ENCODE data around the gene PAFAH1B2. TPM values are rescaled to one million over a fixed set of nuclear protein-coding genes. Genes with fewer than 3 reads are reported as not detected.
"Not testable (repeated sequence)": the region's sequence is repeated elsewhere in the genome, so short reads cannot be mapped to it uniquely, and the experiment has no call there.

The PAFAH1B2 gene, protein sequence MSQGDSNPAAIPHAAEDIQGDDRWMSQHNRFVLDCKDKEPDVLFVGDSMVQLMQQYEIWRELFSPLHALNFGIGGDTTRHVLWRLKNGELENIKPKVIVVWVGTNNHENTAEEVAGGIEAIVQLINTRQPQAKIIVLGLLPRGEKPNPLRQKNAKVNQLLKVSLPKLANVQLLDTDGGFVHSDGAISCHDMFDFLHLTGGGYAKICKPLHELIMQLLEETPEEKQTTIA
- total RNA-seq, result 77.2 TPM

DNA sequence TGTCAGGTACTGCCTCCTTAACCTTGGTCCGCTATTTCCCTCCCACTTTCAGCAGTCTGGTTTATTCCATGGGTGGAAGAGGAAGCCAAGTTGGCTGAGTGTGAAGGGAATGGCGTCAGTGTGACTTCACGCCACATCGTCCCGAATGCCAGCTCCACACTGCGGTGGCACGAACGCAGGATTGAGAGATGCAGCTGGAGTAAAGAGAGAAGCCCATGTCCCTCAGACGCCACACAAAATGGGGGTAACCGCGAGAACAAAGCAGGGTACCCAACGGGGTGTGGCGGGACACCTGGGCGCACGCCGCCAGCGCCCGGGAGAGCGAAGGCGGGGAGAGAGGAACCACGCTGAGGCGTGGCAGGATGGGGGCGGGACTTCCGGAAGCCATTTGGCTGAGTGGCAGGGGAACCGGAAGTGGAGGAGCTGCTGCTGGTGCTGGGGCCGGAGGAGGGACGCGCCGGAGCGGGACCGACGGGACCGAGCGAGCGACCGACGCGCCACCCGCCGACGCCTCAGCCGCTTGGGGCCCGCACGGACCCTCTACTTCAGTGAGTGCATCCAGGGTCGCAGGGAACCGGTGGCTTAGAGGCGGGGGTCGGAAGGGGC lies at the start of gene PAFAH1B2:
TSS of gene PAFAH1B2 (plus strand) at position 417 of the 606 bp plus-strand sequence. CDS start 8,161 bp downstream, outside the sequence.
- peak; percentile 98 for DNase-seq (ENCODE audit: low spot score)

DNA sequence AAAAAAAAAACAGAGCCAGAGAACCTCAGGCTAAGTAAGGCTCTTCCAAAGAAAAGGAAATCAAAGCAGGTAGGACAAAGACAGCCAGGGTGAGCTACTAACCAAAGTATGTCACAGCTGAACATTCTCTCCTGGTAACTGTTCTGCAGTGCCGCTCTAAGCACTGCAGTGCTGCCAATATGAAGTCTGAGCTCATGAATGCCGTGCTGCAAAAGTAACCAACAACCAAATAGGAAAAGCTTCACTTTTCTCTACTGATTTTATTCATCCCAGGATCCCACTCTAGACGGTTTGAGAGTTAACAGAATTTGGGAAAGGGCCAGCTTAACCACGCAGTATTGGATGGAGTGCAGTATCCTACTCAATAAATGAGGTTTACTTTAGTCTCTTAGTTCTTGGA lies 49.3 kb upstream of the PAFAH1B2 start:
- no peak for DNase-seq (ENCODE audit: low spot score)

DNA sequence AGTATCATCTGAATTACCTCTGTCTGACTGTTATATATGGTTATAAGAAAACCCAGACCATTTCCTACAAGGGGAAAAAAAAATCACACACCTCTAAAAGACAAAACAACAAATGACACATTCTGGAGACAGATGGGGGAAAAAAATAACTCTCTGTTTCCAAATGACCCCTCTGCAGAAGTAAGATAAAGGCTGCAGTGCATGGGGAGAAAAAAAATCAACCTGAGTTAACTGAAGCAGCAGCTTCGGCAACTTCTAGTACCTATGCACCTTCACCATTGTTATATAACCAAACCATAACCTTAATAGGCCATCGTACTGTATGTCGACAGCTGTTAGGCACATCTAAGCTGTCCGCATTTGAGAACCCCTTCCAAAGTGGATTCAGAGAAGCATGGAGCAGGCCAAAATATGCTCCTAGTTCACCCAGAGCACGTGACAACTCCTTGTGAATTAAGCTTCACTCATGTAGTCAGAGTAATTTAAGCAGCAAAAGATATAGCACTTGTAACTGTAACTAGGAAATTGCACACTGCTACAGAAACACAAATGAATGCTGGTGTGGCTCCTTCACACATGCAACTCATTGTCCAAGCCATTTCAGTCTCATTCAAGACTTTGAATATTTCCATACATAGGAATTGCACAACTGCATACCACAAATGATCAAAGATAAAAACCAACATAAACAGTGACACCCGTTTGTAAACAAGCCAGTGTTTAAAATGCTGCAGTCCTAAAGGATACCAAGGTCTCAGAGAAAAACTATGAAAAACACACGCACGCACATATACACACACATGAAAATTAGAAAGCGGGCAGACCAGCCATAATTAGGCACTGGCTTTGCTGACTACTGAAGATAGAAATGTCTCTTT lies 48.6 kb upstream of the PAFAH1B2 start:
- no peak for DNase-seq (ENCODE audit: low spot score)

DNA sequence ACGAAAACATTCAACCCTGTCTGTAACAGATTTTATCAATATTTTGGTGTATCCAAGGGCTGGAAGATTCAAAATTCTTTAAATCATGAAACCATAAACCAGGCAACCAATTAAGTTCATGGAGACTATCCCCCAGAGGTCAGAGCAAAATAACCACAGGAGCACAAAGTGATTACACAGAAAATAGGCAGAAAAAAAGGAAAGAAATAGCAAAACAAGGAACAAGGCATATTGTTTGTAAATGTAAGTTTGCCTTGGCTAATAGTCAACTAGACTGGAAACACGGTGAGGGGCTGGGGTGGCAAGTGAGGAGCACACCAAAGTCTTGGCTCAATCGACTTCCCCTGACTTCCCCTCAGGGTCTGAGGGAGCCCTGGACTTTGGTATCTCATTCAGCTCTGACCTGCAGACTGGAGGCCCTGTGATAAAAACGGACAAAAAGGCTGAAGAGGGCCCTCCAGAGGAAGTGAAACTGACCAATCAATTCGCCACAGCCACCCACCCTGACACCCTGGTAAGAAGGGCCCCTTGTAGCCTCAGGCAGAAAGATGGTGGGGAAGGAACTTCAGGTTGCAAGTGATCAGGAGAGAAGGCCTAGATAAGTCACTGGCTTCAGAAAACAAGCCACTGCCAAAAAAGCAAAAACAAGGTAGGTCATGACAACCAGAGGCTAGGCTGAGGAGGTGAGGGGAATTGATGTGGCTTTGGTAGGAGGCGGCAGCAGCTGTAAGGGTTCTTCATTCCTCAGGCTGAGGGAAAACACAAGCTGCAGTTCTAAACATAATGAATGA lies 47.7 kb upstream of the PAFAH1B2 start:
- no peak for DNase-seq (ENCODE audit: low spot score)

DNA sequence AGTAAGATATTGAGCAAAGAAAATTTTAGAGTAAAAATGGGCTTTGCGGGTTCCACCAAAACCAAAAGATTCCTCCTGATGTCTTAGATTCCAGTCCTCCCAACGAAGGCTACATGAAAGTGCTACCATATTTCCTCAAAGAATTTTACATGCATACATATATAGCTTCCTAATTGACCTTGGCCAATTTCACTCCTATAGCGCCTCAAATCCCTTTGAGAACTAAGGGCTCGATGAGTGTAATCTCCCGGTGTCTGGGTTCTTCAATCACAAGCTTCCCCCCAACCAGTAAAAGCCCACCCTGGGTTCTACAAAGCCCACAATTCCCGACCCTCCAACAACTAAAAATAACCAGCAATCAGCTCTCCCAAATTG lies 47.1 kb upstream of the PAFAH1B2 start:
- no peak for DNase-seq (ENCODE audit: low spot score)

DNA sequence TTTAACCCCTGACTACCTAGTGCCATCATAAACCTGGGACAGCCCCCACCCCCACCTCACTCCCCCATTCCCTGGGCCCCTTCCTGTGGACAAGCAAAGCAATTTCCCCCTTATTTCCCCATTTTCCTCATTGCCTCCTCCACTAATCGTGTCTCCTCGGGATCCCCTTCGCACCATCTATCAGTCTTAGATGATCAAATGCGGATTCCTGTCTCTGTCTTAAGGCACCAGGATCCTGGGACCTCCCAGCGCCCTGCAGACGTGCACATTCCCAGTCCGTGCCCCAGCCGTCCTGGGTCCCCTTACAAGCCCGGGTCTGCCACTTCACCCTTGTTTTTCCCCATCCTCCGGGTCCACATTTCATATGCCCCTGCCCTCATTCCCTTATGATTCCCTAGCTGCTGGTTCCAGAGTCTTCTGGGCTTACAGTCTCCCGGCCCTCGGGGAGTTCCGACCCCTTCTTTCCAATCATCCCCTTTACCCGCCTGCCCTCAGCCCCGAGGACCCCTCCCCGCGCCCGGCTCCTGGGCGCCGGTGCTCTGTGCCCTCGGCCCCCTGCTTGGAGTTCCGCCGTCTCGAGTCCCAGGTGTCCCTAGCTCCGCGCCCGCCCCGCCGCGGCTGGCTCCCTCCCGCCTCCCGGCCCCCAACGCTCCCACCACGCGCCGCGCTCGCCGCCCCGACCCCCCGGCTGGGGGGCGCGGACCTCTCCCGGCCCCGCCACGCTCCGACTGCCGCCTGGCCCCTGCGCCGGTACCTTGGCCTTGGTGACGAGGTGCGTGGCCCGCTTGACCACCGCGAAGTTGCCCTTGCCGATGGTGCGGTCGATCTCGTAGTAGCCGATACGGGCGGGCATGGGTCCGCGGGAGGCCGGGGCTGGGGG lies 46.5 kb upstream of the PAFAH1B2 start:
- DNase-seq (ENCODE audit: low spot score), result peak; percentile 55

DNA sequence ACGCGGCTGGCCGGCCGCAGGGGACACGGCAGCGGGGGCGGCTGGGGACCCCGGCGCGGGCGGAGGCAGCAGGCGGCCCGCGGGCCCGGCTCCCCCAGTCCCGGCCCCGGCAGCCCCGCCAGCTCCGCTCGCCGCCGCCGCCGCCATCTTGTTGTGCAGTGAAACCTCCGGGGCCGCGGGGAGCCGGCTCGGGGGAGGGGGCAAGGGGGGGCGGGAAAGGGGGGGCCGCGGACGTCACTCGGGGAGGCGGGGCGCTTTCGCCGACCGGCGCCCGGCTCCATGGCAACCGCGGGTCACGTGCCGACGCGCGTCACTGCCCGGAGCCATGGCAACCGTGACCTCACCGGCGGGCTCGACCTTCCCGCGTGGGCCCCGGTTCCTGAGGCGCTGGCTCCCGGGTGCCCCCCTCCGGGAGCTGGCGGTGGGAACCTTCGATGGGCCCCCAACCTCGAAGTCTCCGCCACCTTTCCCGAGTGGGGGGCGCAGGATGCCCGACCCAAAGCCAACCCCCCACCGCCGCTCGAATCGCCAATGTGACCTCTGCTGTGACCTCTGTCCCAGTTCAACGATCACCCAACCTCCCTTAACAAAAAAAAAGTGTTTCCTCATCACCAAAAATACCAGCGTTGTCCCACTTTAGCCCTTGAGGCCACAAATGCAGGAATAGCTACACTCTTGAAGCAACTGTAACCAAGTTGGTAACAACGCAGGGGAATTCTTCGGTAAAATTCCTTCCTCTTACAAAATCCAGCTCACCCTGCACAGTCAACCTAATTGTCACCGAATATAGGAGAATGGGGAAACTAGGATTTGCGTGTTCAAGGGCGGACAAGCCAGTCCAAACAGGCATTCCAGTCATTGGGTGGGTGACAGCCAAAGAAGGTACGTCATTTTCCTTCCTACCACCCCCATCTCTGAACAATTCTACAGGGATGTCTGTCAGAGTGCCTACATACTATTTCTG lies 45.5 kb upstream of the PAFAH1B2 start, which contains the start of gene SIK3:
TSS of gene SIK3 (minus strand) at position 160 of the 964 bp plus-strand sequence. CDS start at position 147, 13 bp downstream.
- DNase-seq (ENCODE audit: low spot score), result peak; percentile 94

DNA sequence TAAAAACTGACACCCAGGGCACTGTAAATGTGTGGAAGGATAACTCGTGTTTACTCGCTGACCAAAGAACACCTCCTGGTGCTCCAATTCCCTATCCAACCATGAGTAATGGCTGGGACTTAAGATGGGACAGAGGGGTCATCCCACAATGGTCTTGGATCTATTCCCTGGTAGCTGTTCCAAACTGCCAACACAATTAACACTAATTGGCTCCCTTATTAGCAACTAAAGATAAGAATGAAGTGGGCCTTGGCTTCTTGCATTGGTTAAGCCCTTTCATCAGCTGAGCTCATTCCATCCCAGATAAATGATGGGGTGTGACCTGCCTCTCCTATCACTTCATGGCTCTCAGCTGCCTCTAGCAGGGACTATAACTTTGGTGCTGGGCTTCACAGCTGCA lies 44.4 kb upstream of the PAFAH1B2 start:
- DNase-seq (ENCODE audit: low spot score), result no peak

DNA sequence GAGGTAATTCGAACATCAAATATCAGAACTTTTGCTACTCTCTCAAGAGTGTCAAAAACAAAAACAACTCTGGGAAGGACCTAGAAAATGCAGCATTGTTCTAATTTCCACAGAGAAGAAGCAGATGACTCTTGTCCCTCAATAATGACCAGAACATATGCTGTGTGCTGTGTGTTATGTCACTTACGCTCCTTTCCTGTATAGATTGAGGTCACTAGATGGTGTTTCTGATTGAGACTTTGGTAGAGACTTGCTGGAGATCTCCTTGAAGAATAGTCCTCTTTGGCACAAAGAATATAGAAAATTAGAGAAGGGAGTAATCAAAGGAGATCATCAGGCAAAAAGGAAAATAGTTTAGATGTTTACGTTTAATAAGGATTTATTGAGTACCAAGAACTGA lies 43.5 kb upstream of the PAFAH1B2 start:
- no peak for DNase-seq (ENCODE audit: low spot score)

DNA sequence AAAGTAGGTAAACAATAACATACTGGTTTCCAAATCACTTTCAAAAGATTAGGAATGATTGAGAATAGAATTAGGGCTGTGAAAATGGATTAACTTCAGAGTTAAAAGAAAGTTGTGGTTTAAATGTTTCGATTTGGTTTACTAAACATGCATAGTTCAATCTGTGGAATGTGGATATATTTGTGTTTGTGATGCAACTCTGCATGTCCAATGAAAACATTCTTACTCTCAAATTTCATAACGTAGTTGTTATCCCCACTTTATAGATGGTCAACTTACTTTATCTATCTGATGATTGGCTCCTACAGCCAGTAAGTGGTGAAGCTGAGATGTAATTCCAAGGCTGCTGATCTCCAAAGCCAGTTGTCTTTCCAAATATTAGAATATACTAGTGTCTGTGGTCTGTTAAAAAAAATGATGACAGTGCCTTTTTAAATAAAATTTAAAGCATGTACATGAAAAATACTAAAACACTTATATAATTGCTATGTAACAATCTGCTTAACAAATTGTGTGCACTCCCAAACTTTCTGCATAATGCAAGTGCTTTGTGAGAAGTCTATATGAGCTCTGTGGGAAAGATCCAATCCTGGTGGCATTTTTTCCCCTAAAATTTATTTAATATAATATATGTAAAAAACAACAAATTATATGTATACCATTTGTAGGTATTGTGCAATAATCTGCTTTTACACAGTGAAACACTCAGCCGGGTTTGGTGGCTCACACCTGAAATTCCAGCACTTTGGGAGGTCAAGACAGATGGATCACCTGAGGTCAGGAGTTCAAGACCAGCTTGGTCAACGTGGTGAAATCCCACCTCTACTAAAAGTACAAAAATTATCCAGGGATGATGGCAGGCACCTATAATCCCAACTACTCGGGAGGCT lies 36.1 kb upstream of the PAFAH1B2 start:
- no peak for DNase-seq (ENCODE audit: low spot score)

DNA sequence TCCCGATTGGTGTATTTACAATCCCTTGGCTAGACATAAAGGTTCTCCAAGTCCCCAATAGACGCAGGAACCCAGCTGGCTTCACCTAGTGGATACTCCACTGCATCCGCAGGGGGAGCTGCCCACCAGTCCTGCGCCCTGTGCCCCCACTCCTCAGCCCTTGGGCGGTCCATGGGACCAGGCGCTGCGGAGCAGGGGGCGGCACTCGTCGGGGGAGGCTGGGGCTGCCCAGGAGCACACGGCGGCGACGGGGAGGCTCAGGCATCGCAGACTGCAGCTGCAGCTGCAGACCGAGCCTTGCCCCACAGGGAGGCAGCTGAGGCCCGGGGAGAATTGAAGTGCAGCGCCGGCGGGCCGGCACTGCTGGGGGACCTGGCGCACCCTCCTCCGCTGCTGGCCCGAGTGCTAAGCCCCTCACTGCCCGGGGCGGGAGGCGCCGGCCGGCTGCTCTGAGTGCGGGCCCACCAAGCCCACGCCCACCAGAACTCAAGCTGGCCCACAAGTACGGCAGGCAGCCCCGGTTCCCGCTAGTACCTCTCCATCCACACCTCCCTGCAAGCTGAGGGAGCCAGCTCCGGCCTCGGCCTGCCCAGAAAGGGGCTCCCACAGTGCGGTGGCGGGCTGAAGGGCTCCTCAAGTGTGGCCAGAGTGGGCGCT lies 33.7 kb upstream of the PAFAH1B2 start:
- no peak for DNase-seq (ENCODE audit: low spot score)

DNA sequence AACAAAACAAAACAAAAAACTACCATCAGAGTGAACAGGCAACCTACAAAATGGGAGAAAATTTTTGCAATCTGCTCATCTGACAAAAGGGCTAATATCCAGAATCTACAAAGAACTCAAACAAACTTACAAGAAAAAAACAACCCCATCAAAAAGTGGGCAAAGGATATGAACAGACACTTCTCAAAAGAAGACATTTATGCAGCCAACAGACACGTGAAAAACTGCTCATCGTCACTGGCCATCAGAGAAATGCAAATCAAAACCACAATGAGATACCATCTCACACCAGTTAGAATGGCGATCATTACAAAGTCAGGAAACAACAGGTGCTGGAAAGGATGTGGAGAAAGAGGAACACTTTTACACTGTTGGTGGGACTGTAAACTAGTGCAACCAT lies 31.6 kb upstream of the PAFAH1B2 start:
- DNase-seq (ENCODE audit: low spot score), result not testable (repeated sequence)

DNA sequence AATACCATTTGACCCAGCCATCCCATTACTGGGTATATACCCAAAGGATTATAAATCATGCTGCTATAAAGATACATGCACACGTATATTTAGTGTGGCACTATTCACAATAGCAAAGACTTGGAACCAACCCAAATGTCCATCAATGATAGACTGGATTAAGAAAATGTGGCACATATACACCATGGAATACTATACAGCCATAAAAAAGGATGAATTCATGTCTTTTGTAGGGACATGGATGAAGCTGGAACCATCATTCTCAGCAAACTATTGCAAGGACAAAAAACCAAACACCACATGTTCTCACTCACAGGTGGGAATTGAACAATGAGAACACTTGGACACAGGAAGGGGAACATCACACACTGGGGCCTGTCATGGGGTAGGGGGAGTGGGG lies 31.1 kb upstream of the PAFAH1B2 start:
- DNase-seq (ENCODE audit: low spot score), result not testable (repeated sequence)

DNA sequence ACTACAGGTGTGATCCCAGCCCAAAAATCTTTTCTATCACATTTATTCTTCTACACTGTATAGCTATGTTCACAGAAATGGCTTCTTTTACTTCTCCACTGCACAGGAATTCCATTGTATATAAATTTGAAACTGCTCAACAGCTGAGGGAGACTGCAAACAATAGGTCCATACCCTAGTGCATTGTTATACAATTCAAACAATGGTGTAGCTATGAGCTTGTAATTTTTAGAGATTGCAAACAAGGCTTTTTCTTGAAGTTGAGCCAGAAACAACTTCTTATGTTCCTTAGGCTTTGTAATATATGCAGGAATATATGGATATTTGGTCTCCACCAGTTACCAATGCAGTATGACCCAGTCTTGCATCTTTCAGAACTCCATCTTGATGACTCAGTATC lies 26.4 kb upstream of the PAFAH1B2 start:
- no peak for DNase-seq (ENCODE audit: low spot score)

DNA sequence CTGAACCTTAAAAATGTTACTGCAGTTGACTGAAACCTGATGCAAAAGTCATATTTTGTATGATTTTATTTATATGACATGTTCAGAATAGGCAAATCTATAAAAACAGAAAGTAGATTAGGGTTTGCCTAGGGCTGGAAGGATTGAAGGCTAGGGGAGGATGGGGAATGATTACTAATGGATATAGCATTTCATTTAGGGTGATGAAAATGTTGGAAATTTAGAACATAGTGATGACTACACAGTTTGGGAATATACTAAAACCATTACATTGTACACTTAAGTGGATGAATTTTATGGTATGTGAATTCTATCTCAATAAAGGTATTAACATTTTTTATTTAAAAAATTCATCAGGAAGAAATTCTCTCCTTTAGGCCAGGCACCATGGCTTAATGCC lies 22.9 kb upstream of the PAFAH1B2 start:
- DNase-seq (ENCODE audit: low spot score), result no peak

DNA sequence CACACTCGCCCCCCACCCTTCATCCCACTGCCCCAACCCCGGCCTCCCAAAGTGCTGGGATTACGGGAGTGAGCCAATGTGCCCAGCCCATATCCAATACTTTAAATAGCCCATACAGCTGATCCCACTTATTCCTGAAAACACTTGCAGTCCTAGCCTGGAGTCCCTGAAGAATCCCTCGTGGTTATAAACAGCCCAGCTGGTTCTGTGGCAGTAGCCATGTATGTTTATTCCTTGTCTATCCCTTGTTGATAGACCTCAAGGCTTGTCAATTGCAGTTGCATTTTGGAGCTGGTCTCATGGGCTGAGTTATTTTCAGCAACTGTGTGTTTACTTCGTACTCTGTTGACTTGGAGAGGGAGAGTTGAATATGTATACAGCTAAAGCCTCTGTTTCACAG lies 21.5 kb upstream of the PAFAH1B2 start:
- no peak for DNase-seq (ENCODE audit: low spot score)

DNA sequence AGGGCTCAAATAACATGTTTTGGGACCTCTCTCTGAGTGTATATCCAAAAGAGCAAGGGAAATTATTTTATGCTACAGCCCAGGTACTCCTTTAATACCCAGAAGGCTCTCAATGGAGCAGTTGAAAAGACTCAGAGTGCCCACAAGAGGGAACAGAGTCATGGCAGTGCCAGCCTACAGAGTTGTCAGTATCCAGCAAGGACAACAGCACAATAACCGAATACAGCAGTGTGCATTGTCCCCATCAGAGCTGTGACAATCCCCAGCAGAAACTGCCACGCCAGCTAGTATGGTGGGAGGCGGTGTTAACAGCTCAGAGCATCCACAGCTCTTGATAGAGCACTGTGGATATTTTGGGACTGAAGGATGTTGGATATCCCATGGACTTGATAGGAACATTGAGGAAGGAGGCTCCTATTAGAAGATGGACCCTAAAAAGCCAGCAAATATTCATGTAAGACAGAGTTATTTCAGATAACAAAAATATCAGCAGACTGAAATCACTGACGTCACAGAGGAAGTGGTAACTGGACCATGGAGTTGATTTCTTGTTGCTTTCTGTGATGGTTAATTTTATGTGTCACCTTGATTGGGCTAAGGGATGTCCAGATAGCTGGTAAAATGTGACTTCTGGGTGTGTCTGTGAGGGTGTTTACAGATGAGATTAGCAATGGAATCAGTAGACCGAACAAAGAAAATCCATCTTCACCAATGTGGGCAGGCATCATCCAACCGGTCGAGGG lies 17.7 kb upstream of the PAFAH1B2 start:
- DNase-seq (ENCODE audit: low spot score), result no peak

Measured in ureter (tissue), 1 donor.